WTC11 (cell line): ENCODE results near the gene FBXW4. TPM values are rescaled to one million over a fixed set of nuclear protein-coding genes. Genes with fewer than 3 reads are reported as not detected.

Experiments
- ATAC-seq: fragments of 200-7000 bp; cut with Tn5 transposase; 2 replicates; pipeline ENCODE4 v1.10.0; 2021; ENCODE audit warnings: mild to moderate bottlenecking, moderate library complexity
- CTCF ChIA-PET: fragments of 300-600 bp; sonication (Branson Sonifier 250); formaldehyde crosslinking; loops from one replicate; lab custom pipeline; 2021; ENCODE audit warnings: antibody characterized with exemption; lab: Charles Lee
- POLR2A ChIA-PET: fragments of 350-600 bp; sonication (Branson Sonifier 250); formaldehyde crosslinking; loops from one replicate; lab custom pipeline; 2021; ENCODE audit warnings: antibody characterized with exemption; lab: Charles Lee
- DNase-seq: peaks from one replicate; pipeline ENCODE4 v3.0.0; 2021; ENCODE audit warnings: low spot score
- H3K27ac Mint-ChIP-seq: 2 replicates; pipeline ENCODE4 v1.8.0; 2021; ENCODE audit warnings: mixed read lengths
- H3K27me3 Mint-ChIP-seq: 2 replicates; pipeline ENCODE4 v1.8.0; 2021; ENCODE audit warnings: low read depth, mild to moderate bottlenecking, moderate library complexity, mixed read lengths
- H3K36me3 Mint-ChIP-seq: 2 replicates; pipeline ENCODE4 v1.8.0; 2021; ENCODE audit warnings: mixed read lengths
- H3K4me1 Mint-ChIP-seq: 2 replicates; pipeline ENCODE4 v1.8.0; 2022; ENCODE audit warnings: mixed read lengths
- H3K4me3 Mint-ChIP-seq: 2 replicates; pipeline ENCODE4 v1.8.0; 2021; ENCODE audit warnings: mild to moderate bottlenecking, moderate library complexity, mixed read lengths
- H3K9me3 Mint-ChIP-seq: 2 replicates; pipeline ENCODE4 v1.8.0; 2021; ENCODE audit warnings: mixed read lengths
- CDX4 ChIP-seq: fragments of 250-450 bp; sonication (Bioruptor Pico); IDR thresholded peaks from 2 replicates; pipeline ENCODE4 v1.9.0; 2021; ENCODE audit warnings: moderate library complexity, mild to moderate bottlenecking, inconsistent platforms, borderline replicate concordance
- CTCF ChIP-seq: fragments of 200-600 bp; IDR thresholded peaks from 2 replicates; pipeline ENCODE4 v1.8.0; 2022; ENCODE audit warnings: antibody characterized with exemption
- GABPB1 ChIP-seq: sonication (generic); formaldehyde crosslinking; IDR thresholded peaks from 2 replicates; pipeline ENCODE4 v1.8.1; 2023; ENCODE audit warnings: mild to moderate bottlenecking, missing genetic modification reagents
- JAZF1 ChIP-seq: fragments of 250-450 bp; sonication (Bioruptor Pico); IDR thresholded peaks from 2 replicates; pipeline ENCODE4 v1.9.0; 2021; ENCODE audit warnings: moderate library complexity, mild to moderate bottlenecking, inconsistent platforms
- JUN ChIP-seq: sonication (generic); formaldehyde crosslinking; IDR thresholded peaks from 2 replicates; pipeline ENCODE4 v1.8.0; 2023; ENCODE audit warnings: mild to moderate bottlenecking, missing genetic modification reagents
- KAT7 ChIP-seq: sonication (generic); formaldehyde crosslinking; IDR thresholded peaks from 2 replicates; pipeline ENCODE4 v1.8.1; 2023; ENCODE audit warnings: missing genetic modification reagents, mild to moderate bottlenecking, borderline replicate concordance
- MAX ChIP-seq: sonication (generic); formaldehyde crosslinking; IDR thresholded peaks from 2 replicates; pipeline ENCODE4 v1.8.0; 2022; ENCODE audit warnings: mild to moderate bottlenecking, missing genetic modification reagents
- RORB ChIP-seq: fragments of 250-450 bp; sonication (Bioruptor Pico); IDR thresholded peaks from 2 replicates; pipeline ENCODE4 v1.9.0; 2021; ENCODE audit warnings: mild to moderate bottlenecking
- SMAD4 ChIP-seq: sonication (generic); formaldehyde crosslinking; IDR thresholded peaks from 2 replicates; pipeline ENCODE4 v1.8.0; 2022; ENCODE audit warnings: mild to moderate bottlenecking, missing genetic modification reagents
- TEAD4 ChIP-seq: sonication (generic); formaldehyde crosslinking; IDR thresholded peaks from 2 replicates; pipeline ENCODE4 v1.8.0; 2022; ENCODE audit warnings: mild to moderate bottlenecking, missing genetic modification reagents
- USF2 ChIP-seq: sonication (generic); formaldehyde crosslinking; IDR thresholded peaks from 2 replicates; pipeline ENCODE4 v1.8.1; 2023; ENCODE audit warnings: mild to moderate bottlenecking, missing genetic modification reagents, moderate library complexity
- ZNF121 ChIP-seq: sonication (generic); formaldehyde crosslinking; IDR thresholded peaks from 2 replicates; pipeline ENCODE4 v1.8.0; 2023; ENCODE audit warnings: missing genetic modification reagents
- ZNF396 ChIP-seq: fragments of 250-450 bp; sonication (Bioruptor Pico); IDR thresholded peaks from 2 replicates; pipeline ENCODE4 v1.8.0; 2021; ENCODE audit warnings: mild to moderate bottlenecking, moderate library complexity, borderline replicate concordance
- ZNF532 ChIP-seq: fragments of 250-450 bp; sonication (Bioruptor Pico); IDR thresholded peaks from 2 replicates; pipeline ENCODE4 v1.9.0; 2021; ENCODE audit warnings: mild to moderate bottlenecking, borderline replicate concordance
- total RNA-seq: library from RNA; stranded (reverse); gene quantifications from 3 replicates; pipeline ENCODE4 v1.2.3, GENCODE V29; 2021

The FBXW4 gene
- total RNA-seq, 1 experiment from 2014 or later = 45.3 TPM

GRCh38 chr10:101563007-101563406, 132.0 kb downstream of the FBXW4 start (continued):
- TF ChIP-seq ZNF121 (CRISPR knock-in tag) (no peak), GABPB1 (CRISPR knock-in tag) (no peak), SMAD4 (CRISPR knock-in tag) (no peak), RORB (CRISPR knock-in tag) (no peak), TEAD4 (CRISPR knock-in tag) (no peak), JAZF1 (CRISPR knock-in tag) (no peak), KAT7 (CRISPR knock-in tag) (no peak), USF2 (CRISPR knock-in tag) (no peak)

- TF ChIP-seq CDX4 (CRISPR knock-in tag) = no peak
- TF ChIP-seq JUN (CRISPR knock-in tag) = no peak
- TF ChIP-seq CTCF = no peak
- no peak for TF ChIP-seq ZNF396 (CRISPR knock-in tag)
- TF ChIP-seq MAX (CRISPR knock-in tag) = no peak
- no peak for TF ChIP-seq GABPB1 (CRISPR knock-in tag)
- no peak for TF ChIP-seq ZNF532
- TF ChIP-seq, all 79 proteins: peak for 0
- Mint-ChIP-seq H3K9me3 (no peaks in the 10 kb centered on the region), H3K27me3 (peaks cover 28% of the 10 kb centered on the region), H3K27ac (no peak overlapping the region), H3K4me1 (peaks cover 14% of the 10 kb centered on the region), H3K4me3 (no peak overlapping the region), H3K36me3 (no peaks in the 10 kb centered on the region)
- DNase-seq = no peak
- ChIA-PET POLR2A (no interaction called here), CTCF (interaction anchor here (0.5 to 5.0 kb wide), 5 partner anchors 8 to 401 kb away, joined by 3 to 27 read pairs (median 4); no protein-coding TSS in a partner anchor)
- ATAC-seq = no peak
Observed at GRCh38 chr10:101562231-101562630, 132.7 kb downstream of the FBXW4 start.

GRCh38 chr10:101561068-101561915, 133.7 kb downstream of the FBXW4 start:
- Mint-ChIP-seq H3K9me3 (no peaks in the 10 kb centered on the region), H3K27me3 (peaks cover 18% of the 10 kb centered on the region), H3K27ac (no peak overlapping the region), H3K4me3 (no peak overlapping the region), H3K4me1 (peaks cover 10% of the 10 kb centered on the region), H3K36me3 (no peaks in the 10 kb centered on the region)
- ChIA-PET CTCF (interaction anchor here (0.5 to 5.0 kb wide), 5 partner anchors 9 to 348 kb away, joined by 3 to 27 read pairs (median 4); no protein-coding TSS in a partner anchor), POLR2A (no interaction called here)
- no peak for ATAC-seq
- no peak for DNase-seq
- no peak for TF ChIP-seq ZNF532
